ENCODE data around the gene SPACA5. TPM values are rescaled to one million over a fixed set of nuclear protein-coding genes. Genes with fewer than 3 reads are reported as not detected.
"Not testable (repeated sequence)": the region's sequence is repeated elsewhere in the genome, so short reads cannot be mapped to it uniquely, and the experiment has no call there.

SPACA5 gene
- polyA plus RNA-seq, 3 donors from 2014 or later: not detected

DNA sequence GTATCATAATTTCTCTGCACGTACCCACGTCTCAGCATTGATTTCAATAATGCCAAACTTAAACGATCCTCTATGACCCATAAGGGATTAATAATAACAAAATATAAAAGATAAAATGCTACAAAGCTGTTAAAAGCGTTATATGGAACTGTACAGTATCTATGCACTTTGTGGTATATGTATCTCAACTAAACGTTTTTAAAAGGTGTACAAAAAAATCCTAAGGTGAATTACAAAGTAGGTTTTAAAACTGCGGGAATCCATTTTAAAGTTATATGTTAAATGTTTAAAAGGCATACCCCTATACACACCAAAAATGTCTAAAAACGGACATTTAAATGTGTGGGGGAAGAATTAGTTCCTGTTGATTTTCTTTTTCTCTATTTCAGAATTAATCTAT, 3.9 kb upstream of the SPACA5 start:
- H3K27ac Mint-ChIP-seq: peak overlapping the region in 4 of 6 donors; percentile 53 to 93 (median 73)
- no peaks in the 10 kb centered on the region for H3K36me3 Mint-ChIP-seq
- peaks cover 21 to 38% of the 10 kb centered on the region in 2 donors for H3K4me1 Mint-ChIP-seq
- H3K27me3 Mint-ChIP-seq (ENCODE audit: low read depth in 3 of 3): peaks cover 3 to 6% (median 4%) of the 10 kb centered on the region in 3 donors
- no peak for DNase-seq
- H3K9me3 Mint-ChIP-seq: no peaks in the 10 kb centered on the region
- peak overlapping the region; percentile 35 to 95 (median 93) for H3K4me3 Mint-ChIP-seq

DNA sequence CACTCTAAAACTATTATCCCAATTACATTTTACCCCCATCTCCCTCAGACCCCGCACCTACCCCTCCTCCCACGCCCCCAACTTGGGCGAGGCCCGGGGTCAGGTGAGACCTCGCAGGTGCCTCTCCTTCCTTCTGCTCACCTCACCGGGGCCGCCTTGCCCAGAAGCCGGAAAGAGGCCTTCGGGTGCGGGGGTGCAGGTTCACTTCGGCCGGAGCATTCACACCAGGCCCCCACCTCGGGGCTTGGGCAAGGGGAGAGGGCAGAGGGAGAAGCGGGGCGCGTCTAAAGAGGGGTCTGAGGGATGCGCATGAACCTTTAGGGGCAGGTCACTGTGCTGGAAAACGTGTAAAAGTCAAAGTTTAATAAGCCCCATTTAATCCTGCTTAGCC, 3.4 kb upstream of the SPACA5 start:
- Mint-ChIP-seq H3K36me3 (no peaks in the 10 kb centered on the region), H3K9me3 (no peaks in the 10 kb centered on the region), H3K27ac (peak overlapping the region; percentile 93 to 99 (median 96)), H3K27me3 (ENCODE audit: low read depth in 3 of 3) (peaks cover 3 to 6% (median 4%) of the 10 kb centered on the region in 3 donors), H3K4me1 (peaks cover 21 to 38% of the 10 kb centered on the region in 2 donors), H3K4me3 (peak overlapping the region; percentile 91 to 95 (median 94))
- DNase-seq: peak in 2 of 3 donors; percentile 14 to 22

DNA sequence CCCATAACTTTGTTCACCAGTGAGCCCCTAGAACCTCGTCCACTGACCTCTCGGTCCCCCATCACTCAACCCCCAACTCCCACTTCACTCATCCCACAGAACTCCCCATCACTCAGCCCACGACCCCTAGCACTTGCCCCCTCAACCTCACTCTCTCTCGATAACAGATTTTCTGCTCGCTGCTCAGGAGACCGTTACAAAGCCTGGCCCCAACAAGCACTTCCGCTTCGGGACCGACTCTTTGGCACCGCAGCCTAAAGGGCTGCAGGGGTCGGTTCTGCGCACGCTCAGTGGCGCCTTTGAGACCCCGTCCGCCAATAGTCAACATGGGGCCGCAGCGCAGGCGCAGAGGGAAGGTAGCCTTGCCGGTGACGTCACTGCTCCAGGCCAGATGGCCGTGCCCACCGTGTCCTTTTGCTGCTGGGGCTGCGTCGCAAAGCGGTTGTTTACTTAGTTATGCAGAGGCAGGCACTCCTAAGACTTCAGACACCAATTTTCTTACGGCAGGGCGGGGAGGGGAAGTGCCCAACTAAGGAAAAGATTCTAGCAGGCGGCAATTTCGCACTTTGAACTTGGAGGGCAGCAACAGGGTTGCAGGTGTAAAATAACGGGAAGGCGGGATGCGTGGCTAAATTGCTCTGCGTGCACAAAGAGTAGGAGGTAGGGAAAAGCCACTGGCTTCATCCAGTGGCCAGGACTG, 2.9 kb upstream of the SPACA5 start, which contains the start of gene ZNF182:
Gene ZNF182, minus strand, starts transcription at position 232 of the 700 bp plus-strand sequence. CDS start 1,380 bp downstream, outside the sequence.
- Mint-ChIP-seq H3K27ac (peak within 1 kb of the TSS; percentile 93 to 99 (median 96)), H3K27me3 (ENCODE audit: low read depth in 3 of 3) (peaks cover 3 to 6% (median 4%) of the 10 kb centered on the region in 3 donors), H3K36me3 (no peaks in the 10 kb centered on the region), H3K4me3 (peak within 1 kb of the TSS; percentile 91 to 95 (median 94)), H3K4me1 (peaks cover 21 to 38% of the 10 kb centered on the region in 2 donors), H3K9me3 (no peaks in the 10 kb centered on the region)
- DNase-seq: peak; percentile 89 to 93 (median 92)

DNA sequence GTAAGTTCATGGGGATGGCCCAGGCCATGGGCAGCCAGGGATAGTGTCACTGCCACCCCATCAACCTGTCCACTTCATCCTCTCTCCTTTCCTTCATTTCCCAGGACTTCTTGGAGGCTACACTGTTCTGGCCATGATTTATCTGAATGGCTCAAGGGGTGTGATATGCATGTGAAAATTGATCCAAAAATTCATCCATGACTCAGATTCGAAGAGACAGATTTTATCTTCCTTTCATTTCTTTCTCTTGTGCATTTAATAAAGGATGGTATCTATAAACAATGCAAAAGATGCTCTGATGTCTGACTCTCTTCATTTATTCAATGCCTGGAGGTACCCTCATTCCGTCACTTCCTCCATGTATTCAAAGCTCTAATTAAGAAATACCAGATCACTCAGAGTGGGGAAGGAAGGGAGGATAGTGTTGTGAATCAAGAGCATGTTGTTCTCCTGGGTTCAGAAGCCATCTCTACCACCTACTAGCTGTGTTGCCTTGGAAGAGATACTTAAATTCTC, 2.7 kb downstream of the SPACA5 start:
- H3K4me3 Mint-ChIP-seq; H3K27ac Mint-ChIP-seq; H3K27me3 Mint-ChIP-seq (ENCODE audit: low read depth in 3 of 3); DNase-seq; H3K4me1 Mint-ChIP-seq; H3K36me3 Mint-ChIP-seq; H3K9me3 Mint-ChIP-seq: not testable (repeated sequence)

DNA sequence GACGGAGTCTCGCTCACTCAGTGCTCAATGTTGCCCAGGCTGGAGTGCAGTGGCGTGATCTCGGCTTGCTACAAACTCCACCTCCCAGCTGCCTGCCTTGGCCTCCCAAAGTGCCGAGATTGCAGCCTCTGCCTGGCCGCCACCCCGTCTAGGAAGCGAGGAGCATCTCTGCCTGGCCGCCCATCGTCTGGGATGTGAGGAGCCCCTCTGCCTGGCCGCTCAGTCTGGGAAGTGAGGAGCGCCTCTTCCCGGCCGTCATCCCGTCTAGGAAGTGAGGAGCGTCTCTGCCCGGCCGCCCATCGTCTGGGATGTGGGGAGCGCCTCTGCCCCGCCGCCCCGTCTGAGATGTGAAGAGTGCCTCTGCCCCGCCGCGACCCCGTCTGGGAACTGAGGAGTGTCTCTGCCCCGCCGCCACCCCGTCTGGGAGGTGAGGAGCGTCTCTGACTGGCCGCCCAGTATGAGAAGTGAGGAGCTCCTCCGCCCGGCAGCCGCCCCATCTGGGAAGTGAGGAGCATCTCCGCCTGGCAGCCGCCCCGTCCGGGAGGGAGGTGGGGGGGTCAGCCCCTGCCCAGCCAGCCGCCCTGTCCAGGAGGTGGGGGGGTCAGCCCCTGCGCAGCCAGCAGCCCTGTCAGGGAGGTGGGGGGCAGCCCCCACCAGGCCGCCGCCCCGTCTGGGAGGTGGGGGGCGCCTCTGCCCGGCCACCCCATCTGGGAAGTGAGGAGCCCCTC, 10.0 kb downstream of the SPACA5 start:
- not testable (repeated sequence) for H3K4me3 Mint-ChIP-seq; H3K36me3 Mint-ChIP-seq; H3K27ac Mint-ChIP-seq; H3K9me3 Mint-ChIP-seq; DNase-seq; H3K27me3 Mint-ChIP-seq (ENCODE audit: low read depth in 3 of 3)
- H3K4me1 Mint-ChIP-seq: peaks cover 8 to 16% of the 10 kb centered on the region in 2 donors

DNA sequence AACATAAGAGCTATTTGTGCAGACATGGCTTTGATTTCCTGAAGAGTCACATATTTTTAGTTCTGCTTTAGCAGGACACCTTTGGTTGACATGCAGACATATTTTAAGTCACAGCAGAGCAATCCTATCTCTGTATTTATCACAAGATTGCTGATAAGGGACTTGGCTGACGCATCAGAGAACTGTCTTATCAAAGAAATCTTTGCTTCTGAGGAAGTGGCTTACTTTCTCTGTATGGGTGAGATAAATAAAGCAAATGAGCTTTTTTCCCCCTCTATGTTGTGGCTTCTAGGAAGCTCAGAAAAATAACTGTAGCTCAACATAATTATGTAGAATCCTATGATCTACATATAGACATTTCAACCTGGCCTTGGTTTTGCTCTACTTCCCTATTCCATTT, 13.1 kb downstream of the SPACA5 start:
- not testable (repeated sequence) for DNase-seq; H3K36me3 Mint-ChIP-seq; H3K9me3 Mint-ChIP-seq; H3K27me3 Mint-ChIP-seq (ENCODE audit: low read depth in 3 of 3)
- Mint-ChIP-seq H3K4me1 (peaks cover 8 to 18% of the 10 kb centered on the region in 2 donors), H3K4me3 (peak overlapping the region in 1 of 5 donors; percentile 97), H3K27ac (peak overlapping the region in 1 of 6 donors; percentile 96)

DNA sequence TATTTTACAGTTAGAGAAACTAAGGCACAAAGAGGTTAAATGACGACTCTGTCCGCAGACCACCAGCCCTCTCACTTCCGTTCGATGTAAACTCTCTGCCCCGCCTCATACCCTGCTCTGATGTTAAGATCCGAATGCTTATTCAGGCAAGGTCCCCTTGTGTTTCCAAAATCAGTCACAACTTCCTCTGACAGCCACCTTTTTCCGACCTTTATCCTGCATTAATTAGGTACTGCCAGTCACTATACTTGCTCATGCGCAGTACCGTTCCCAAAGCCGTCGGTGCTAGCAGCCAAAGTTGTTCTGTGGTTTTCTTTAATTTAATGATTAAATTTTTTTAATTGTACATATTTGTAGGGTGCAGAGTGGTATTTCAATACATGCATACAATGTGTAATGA, 13.7 kb downstream of the SPACA5 start:
- H3K27me3 Mint-ChIP-seq (ENCODE audit: low read depth in 3 of 3); H3K36me3 Mint-ChIP-seq; H3K9me3 Mint-ChIP-seq: not testable (repeated sequence)
- peak overlapping the region; percentile 78 to 97 (median 92) for H3K4me3 Mint-ChIP-seq
- peaks cover 8 to 18% of the 10 kb centered on the region in 2 donors for H3K4me1 Mint-ChIP-seq
- peak in 1 of 3 donors; percentile 11 for DNase-seq
- H3K27ac Mint-ChIP-seq: peak overlapping the region; percentile 46 to 96 (median 82)

DNA sequence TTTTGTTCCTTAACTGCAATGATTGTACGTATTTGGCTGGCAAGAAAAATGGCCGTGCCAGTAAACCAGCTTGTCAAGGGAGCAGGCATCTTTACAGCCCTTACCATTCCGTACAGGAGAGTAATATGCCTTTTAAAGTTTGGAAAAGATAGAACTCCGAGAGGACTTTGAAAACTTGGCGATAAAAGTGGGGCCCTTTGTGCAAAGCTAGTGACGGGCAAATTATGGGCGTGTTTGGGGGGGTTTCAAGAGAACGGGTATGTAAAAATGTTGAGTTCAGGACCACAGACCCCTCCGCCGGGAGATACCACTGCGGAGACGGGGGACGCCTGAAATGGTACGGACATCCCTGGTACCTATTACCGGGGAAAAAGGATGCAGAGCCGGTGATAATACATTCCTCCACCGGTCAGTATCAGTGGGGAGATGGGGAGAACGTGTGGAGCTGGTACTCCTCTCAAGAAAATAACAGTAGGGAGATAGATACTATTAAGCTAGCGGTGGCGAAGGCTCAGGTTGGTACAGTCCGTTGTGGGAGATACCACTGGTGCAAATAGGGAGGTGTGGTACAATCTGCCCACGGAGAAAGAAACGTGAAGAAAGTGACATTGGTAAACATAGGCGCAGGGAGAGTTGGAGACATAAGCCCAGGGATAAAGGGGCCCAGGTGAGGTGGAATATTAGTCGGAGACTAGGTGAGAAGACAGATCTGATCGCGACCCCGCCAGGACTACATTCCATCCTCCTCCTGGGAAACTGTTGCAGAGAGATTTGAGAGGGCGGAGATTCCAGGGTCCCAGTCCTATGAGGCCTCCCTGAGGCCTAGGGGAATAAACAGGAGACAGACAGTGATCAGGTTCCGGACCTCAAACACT, 14.5 kb downstream of the SPACA5 start:
- Mint-ChIP-seq H3K4me3 (peak overlapping the region; percentile 85 to 97 (median 92)), H3K4me1 (peaks cover 8 to 18% of the 10 kb centered on the region in 2 donors), H3K27ac (peak overlapping the region; percentile 94 to 98 (median 96)), H3K36me3 (no peaks in the 10 kb centered on the region), H3K27me3 (ENCODE audit: low read depth in 3 of 3) (peaks cover 1 to 7% (median 5%) of the 10 kb centered on the region in 3 donors), H3K9me3 (no peaks in the 10 kb centered on the region)
- DNase-seq: peak; percentile 83 to 86 (median 85)

DNA sequence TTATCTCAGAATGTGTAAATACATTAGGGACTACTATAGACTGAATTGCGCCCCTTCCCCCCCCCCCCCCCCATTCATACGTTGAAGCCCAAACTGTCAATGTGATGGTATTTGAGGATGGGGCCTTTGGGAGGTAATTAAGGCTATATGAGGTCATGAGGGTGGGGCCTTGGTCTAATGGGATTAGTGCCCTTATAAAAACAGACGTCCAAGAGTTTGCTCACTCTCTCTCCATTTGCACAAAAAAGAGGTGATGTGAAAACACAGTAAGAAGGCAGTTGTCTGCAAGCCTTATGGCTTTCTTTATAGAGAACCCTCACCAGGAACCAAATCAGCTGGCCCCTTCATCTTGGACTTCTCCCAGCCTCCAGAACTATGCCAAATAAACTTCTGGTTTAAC, 15.3 kb downstream of the SPACA5 start:
- Mint-ChIP-seq H3K4me1 (peaks cover 10 to 22% of the 10 kb centered on the region in 2 donors), H3K27ac (peak overlapping the region in 1 of 6 donors; percentile 97), H3K4me3 (peak overlapping the region in 4 of 5 donors; percentile 85 to 97 (median 92)), H3K9me3 (no peaks in the 10 kb centered on the region), H3K27me3 (ENCODE audit: low read depth in 3 of 3) (peaks cover 1 to 7% (median 5%) of the 10 kb centered on the region in 3 donors), H3K36me3 (no peaks in the 10 kb centered on the region)
- DNase-seq: no peak

DNA sequence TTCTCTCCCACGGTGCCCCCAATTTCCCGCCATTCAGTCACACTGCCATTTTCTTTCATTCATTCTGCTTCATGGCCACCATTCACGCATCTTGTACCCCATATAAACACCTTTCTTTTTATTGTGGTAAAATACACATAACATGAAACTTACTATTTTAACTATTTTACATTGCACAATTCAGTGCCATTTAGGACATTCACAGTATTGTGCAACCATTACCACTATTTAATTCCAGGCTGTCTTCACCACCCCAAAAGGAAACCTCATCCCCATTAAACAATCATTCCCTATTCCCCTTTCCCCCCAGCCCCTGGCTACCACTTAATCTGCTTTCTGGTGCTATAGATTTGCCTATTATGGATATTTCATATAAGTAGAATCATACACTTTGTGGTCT, 15.9 kb downstream of the SPACA5 start:
- DNase-seq: no peak
- Mint-ChIP-seq H3K4me3 (peak overlapping the region in 4 of 5 donors; percentile 6 to 51 (median 47)), H3K36me3 (no peaks in the 10 kb centered on the region), H3K4me1 (peaks cover 10 to 22% of the 10 kb centered on the region in 2 donors), H3K27me3 (ENCODE audit: low read depth in 3 of 3) (peaks cover 1 to 7% (median 5%) of the 10 kb centered on the region in 3 donors), H3K9me3 (no peaks in the 10 kb centered on the region), H3K27ac (peak overlapping the region in 1 of 6 donors; percentile 53)

DNA sequence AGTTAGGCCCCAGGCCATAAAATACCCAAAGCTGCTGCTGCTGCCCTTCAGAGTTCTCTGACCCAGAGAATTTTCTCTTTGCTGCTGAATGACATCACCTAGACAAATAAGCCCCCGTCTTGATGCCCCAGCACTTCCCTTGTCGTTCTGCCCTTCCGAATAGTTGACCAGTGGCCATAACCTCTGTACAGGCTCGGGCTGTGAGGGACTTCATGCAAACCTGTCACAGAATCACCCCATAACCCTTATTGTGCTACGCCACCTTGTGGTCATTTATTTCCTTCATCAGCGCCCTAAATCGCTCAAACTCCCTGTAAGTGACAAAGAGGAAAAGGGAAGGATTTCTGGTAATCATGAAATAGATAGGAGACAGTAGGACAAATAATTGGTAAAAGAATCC, 18.8 kb downstream of the SPACA5 start:
- H3K27me3 Mint-ChIP-seq (ENCODE audit: low read depth in 3 of 3): peaks cover 1 to 7% (median 6%) of the 10 kb centered on the region in 3 donors
- H3K36me3 Mint-ChIP-seq: no peaks in the 10 kb centered on the region
- peak; percentile 32 to 46 (median 42) for DNase-seq
- H3K27ac Mint-ChIP-seq: no peak overlapping the region
- peaks cover 8 to 19% of the 10 kb centered on the region in 2 donors for H3K4me1 Mint-ChIP-seq
- no peaks in the 10 kb centered on the region for H3K9me3 Mint-ChIP-seq
- H3K4me3 Mint-ChIP-seq: no peak overlapping the region

DNA sequence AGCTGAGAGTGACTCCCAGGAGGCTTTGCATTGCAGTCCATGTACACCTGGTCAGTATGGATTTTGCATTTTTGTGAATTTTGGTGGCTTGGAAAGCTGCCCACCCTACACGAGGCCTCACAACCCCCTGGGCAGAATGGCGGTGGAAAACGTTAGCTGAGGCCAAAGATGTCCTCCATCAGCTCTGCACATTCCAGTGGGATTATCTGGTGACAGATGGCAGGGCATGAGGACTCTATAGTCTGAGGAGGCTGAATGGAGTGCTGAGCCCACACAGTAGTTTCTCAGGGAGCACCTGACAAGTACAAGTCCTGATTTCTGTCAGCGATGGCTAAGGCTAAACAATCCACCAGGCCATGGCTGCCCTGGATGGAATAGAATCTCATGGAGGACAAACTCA, 20.8 kb downstream of the SPACA5 start:
- not testable (repeated sequence) for H3K36me3 Mint-ChIP-seq; H3K27ac Mint-ChIP-seq; DNase-seq; H3K9me3 Mint-ChIP-seq; H3K4me3 Mint-ChIP-seq; H3K27me3 Mint-ChIP-seq (ENCODE audit: low read depth in 3 of 3); H3K4me1 Mint-ChIP-seq

DNA sequence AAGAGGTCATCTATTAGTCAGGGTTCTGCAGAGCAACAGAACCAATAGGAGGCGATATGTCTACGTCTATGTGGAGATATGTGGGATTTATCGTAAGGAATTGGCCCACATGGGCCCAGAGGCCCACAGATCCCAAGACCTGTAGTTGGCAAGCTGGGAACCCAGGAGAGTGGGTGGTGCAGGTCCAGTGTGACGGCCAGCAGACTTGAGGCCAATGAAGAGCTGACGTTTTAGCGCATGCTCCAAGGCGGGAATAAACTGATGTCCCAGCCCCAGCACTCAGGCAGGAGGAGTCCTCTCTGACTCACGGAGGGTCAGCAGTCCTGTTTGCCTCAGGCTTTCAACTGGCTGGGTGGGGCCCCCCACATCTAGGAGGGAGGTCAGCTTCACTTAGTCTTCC, 21.3 kb downstream of the SPACA5 start:
- H3K27ac Mint-ChIP-seq: no peak overlapping the region
- DNase-seq: no peak
- H3K36me3 Mint-ChIP-seq: no peaks in the 10 kb centered on the region
- H3K4me1 Mint-ChIP-seq: peaks cover 2 to 5% of the 10 kb centered on the region in 2 donors
- no peaks in the 10 kb centered on the region for H3K9me3 Mint-ChIP-seq
- peaks cover 0 to 2% (median 0%) of the 10 kb centered on the region in 3 donors for H3K27me3 Mint-ChIP-seq (ENCODE audit: low read depth in 3 of 3)
- H3K4me3 Mint-ChIP-seq: no peak overlapping the region
